AG10803 (cell line): ENCODE measurements around the gene OSBPL10.

Experiments
- DNase-seq: peaks from one replicate; pipeline ENCODE4 v3.0.0; 2010; ENCODE audit warnings: low read depth
- H3K4me3 ChIP-seq: 2 replicates; pipeline ENCODE4 v1.5.1; 2011; ENCODE audit warnings: mild to moderate bottlenecking, low read length, control low read depth
- CTCF ChIP-seq: conservative IDR thresholded peaks from 2 replicates; pipeline ENCODE4 v1.5.1; 2011; ENCODE audit warnings: mild to moderate bottlenecking, low read length, control low read depth, inconsistent platforms

Gene OSBPL10

GRCh38 chr3:31721676-31722075, 259.4 kb downstream of the OSBPL10 start:
- DNase-seq = no peak
- no peak for TF ChIP-seq CTCF
- no peak overlapping the region for H3K4me3 ChIP-seq

GRCh38 chr3:31714495-31715280, 266.4 kb downstream of the OSBPL10 start:
- DNase-seq = no peak
- no peak for TF ChIP-seq CTCF
- no peak overlapping the region for H3K4me3 ChIP-seq

GRCh38 chr3:31713816-31714215, 267.2 kb downstream of the OSBPL10 start:
- no peak for TF ChIP-seq CTCF
- DNase-seq = no peak
- H3K4me3 ChIP-seq = no peak overlapping the region

GRCh38 chr3:31710123-31710803, 270.8 kb downstream of the OSBPL10 start:
- TF ChIP-seq CTCF = no peak
- H3K4me3 ChIP-seq = no peak overlapping the region
- DNase-seq = no peak

GRCh38 chr3:31709526-31709925, 271.5 kb downstream of the OSBPL10 start:
- no peak for DNase-seq
- H3K4me3 ChIP-seq = no peak overlapping the region
- TF ChIP-seq CTCF = no peak

GRCh38 chr3:31709005-31709404, 272.1 kb downstream of the OSBPL10 start:
- no peak for DNase-seq
- no peak for TF ChIP-seq CTCF
- H3K4me3 ChIP-seq = no peak overlapping the region

- no peak overlapping the region for H3K4me3 ChIP-seq
- TF ChIP-seq CTCF = no peak
Measured at GRCh38 chr3:31707286-31707685, 273.8 kb downstream of the OSBPL10 start.

More at GRCh38 chr3:31707286-31707685, 273.8 kb downstream of the OSBPL10 start:
- DNase-seq = no peak
